ENCODE measurements around the gene XPO5. TPM values are rescaled to one million over a fixed set of nuclear protein-coding genes. Genes with fewer than 3 reads are reported as not detected.

Gene XPO5
- total and polyA plus RNA-seq, 10 donors: 7.1 to 33.1 (median 23.3) TPM

DNA sequence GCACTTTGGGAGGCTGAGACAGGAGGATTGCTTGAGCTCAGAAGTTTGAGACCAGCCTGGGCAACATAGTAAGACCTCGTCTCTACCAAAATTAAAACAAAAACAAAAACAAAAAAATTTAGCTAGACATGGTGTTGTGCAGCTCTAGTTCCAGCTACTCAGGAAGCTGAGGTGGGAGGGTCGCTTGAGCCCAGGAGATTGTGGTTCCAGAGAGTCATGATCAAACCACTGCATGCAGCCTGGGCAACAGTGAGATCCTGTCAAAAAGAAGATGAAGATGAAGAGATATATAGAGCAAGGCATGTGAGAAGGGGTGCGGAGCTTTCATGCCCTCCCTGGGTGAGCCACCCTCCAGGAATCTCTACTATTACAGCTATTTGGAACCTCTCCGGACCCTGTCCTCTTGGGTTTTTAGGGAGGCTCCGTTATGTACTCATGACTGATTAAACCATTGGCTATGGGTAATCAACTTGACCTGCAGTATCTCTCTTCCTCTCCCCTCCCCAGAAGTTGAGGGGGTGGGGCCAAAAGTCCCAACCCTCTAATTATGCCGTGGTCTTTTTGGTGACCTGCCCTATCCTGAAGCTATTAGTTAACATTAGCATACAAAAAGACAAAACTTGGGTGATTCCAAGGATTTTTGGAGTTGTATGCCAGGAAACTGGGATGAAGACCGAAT, 9.2 kb upstream of the XPO5 start:
- H3K36me3 ChIP-seq: peaks cover 3 to 82% (median 55%) of the 10 kb centered on the region in 6 donors
- H3K27me3 ChIP-seq (replicated peaks in 1 of 7): no peaks in the 10 kb centered on the region
- 78 to 85% (median 82%) methylated on average over 7 of the region's 7 CpGs for whole genome bisulfite sequencing, 5 donors
- TF ChIP-seq POLR2AphosphoS5 (IDR thresholded peaks at IDR 0.05) (no peak), POLR2A (IDR thresholded peaks at IDR 0.05) (no peak)
- TF ChIP-seq, protein P1, sequence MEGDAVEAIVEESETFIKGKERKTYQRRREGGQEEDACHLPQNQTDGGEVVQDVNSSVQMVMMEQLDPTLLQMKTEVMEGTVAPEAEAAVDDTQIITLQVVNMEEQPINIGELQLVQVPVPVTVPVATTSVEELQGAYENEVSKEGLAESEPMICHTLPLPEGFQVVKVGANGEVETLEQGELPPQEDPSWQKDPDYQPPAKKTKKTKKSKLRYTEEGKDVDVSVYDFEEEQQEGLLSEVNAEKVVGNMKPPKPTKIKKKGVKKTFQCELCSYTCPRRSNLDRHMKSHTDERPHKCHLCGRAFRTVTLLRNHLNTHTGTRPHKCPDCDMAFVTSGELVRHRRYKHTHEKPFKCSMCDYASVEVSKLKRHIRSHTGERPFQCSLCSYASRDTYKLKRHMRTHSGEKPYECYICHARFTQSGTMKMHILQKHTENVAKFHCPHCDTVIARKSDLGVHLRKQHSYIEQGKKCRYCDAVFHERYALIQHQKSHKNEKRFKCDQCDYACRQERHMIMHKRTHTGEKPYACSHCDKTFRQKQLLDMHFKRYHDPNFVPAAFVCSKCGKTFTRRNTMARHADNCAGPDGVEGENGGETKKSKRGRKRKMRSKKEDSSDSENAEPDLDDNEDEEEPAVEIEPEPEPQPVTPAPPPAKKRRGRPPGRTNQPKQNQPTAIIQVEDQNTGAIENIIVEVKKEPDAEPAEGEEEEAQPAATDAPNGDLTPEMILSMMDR (IDR thresholded peaks at IDR 0.05 in 8 of 11, conservative IDR thresholded peaks at IDR 0.05 in 3 of 11): no peak
- no peak overlapping the region for H3K4me3 ChIP-seq
- no peak for DNase-seq
- H3K9me3 ChIP-seq: no peaks in the 10 kb centered on the region
- H3K4me1 ChIP-seq: peaks cover 0 to 6% (median 0%) of the 10 kb centered on the region in 6 donors
- intact Hi-C loops (cut with DNase I; ENCODE audit: low total_unique reads): no loop called here
- H3K27ac ChIP-seq: peak overlapping the region in 2 of 8 donors; percentile 19 to 38

- peaks cover 3 to 64% (median 38%) of the 10 kb centered on the region in 6 donors for H3K36me3 ChIP-seq
- TF ChIP-seq, protein P1 (IDR thresholded peaks at IDR 0.05 in 8 of 11, conservative IDR thresholded peaks at IDR 0.05 in 3 of 11): no peak
- TF ChIP-seq POLR2A (IDR thresholded peaks at IDR 0.05) (no peak), POLR2AphosphoS5 (IDR thresholded peaks at IDR 0.05) (no peak)
- H3K27me3 ChIP-seq (replicated peaks in 1 of 7): no peaks in the 10 kb centered on the region
- H3K9me3 ChIP-seq: no peaks in the 10 kb centered on the region
- no peak for DNase-seq
- no peak overlapping the region for H3K27ac ChIP-seq
- WGBS, 5 donors: 84 to 94% (median 90%) methylated on average over 5 of the region's 5 CpGs
- intact Hi-C loops (cut with DNase I; ENCODE audit: low total_unique reads): no loop called here
- no peak overlapping the region for H3K4me3 ChIP-seq
- peaks cover 7 to 24% (median 14%) of the 10 kb centered on the region in 6 donors for H3K4me1 ChIP-seq
These were observed 7.1 kb upstream of the XPO5 start for GRCh38 chr6:43582911-43583310.

DNA sequence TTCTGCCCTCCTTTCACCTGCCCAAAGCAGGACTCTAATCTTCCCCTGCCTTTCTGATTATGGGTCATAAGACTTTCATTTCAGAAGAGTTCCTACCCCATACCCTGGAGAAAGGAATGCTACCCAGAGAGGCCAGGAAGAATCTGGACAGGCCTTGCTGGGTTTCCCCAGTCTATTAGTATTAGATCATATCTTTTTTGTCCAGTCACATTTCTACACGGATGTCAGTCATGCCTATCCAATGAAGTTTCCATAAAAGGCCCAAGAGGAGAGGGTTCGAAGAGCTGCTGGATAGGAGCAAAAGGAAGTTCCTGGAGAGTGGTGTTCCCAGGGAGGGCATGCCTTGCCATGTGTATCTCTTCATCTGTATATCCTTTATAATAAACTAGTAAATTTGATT, 3.3 kb upstream of the XPO5 start:
- intact Hi-C loops (cut with DNase I; ENCODE audit: low total_unique reads): no loop called here
- peaks cover 26 to 48% (median 41%) of the 10 kb centered on the region in 6 donors for H3K4me1 ChIP-seq
- H3K4me3 ChIP-seq: no peak overlapping the region
- H3K9me3 ChIP-seq: no peaks in the 10 kb centered on the region
- H3K27ac ChIP-seq: no peak overlapping the region
- TF ChIP-seq, protein P1 (IDR thresholded peaks at IDR 0.05 in 8 of 11, conservative IDR thresholded peaks at IDR 0.05 in 3 of 11): no peak
- no peak for TF ChIP-seq POLR2A (IDR thresholded peaks at IDR 0.05)
- no peak for TF ChIP-seq POLR2AphosphoS5 (IDR thresholded peaks at IDR 0.05)
- DNase-seq: no peak
- H3K27me3 ChIP-seq (replicated peaks in 1 of 7): no peaks in the 10 kb centered on the region
- WGBS, 5 donors: 80 to 95% (median 91%) methylated on average over 2 of the region's 2 CpGs
- H3K36me3 ChIP-seq: peaks cover 0 to 26% (median 14%) of the 10 kb centered on the region in 6 donors

DNA sequence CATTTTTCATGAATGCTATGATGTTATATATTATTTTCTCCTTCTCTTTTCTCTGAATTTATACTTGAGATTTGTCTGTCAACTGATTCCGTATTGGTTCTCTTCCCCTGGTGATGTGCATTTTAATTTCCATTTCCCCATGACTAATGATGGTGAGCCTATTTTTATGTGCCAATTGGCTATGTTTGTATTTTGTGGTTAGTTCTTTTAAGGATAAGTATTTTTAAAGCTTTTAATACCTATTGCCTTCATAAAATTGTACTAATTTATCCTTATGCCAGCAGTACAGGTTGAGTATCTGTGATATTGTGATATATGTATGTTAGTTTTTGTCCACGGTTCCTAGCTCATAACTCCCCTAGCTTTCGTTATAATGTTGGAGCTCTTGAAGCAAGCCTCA, 2.9 kb upstream of the XPO5 start:
- no peak overlapping the region for H3K4me3 ChIP-seq
- H3K36me3 ChIP-seq: peaks cover 0 to 22% (median 10%) of the 10 kb centered on the region in 6 donors
- H3K27me3 ChIP-seq (replicated peaks in 1 of 7): no peaks in the 10 kb centered on the region
- intact Hi-C loops (cut with DNase I; ENCODE audit: low total_unique reads): no loop called here
- TF ChIP-seq, protein P1 (IDR thresholded peaks at IDR 0.05 in 8 of 11, conservative IDR thresholded peaks at IDR 0.05 in 3 of 11): no peak
- TF ChIP-seq POLR2A (IDR thresholded peaks at IDR 0.05): no peak
- TF ChIP-seq POLR2AphosphoS5 (IDR thresholded peaks at IDR 0.05): no peak
- no peak for DNase-seq
- H3K27ac ChIP-seq: no peak overlapping the region
- H3K9me3 ChIP-seq: no peaks in the 10 kb centered on the region
- H3K4me1 ChIP-seq: peaks cover 26 to 52% (median 45%) of the 10 kb centered on the region in 6 donors
- 88 to 94% (median 92%) methylated on average over 3 of the region's 3 CpGs for WGBS, 5 donors
